ENCODE results near the gene FUNDC2.
A peak's percentile ranks its signal among the peaks of the same experiment; 100 is the strongest.

Gene FUNDC2

DNA sequence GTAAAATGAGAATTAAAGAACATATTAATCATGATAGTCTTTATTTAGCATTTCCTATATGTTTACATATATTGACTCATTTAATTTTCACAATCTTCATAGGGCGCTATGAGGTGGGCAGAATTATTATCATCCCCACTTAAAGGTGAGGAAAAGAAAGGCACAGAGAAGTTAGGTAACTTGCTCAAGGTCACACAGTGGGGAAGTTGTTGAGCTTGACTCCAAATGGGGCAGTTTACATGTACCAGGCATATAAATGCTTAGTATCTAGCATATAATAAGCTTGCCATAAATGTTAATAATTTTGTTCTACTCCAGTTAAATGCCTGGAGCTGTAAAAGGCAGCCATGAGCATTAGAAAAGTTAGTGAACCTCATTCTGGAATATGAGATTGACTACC is 42.8 kb downstream of the FUNDC2 start:
- DNase-seq (ENCODE audit: low read depth in 2 of 2) = no peak

DNA sequence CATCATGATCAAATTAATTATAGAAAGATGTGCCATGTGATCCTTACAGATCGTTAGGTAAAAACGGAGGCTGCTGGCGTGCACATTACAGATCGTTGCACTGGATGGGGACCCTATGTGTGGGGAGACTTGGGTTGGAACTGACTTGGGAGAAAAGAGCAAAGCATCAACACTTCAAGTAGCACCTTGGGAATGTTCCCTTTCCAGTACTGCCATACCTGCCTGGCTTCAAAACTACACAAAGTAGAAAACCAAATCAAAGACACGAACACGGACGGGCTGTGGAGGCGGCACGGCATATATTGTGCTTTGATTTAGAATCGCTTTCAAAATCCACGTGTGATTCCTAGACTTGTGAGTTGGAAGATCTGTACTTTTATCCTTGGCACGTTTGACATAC is 43.4 kb downstream of the FUNDC2 start:
- DNase-seq (ENCODE audit: low read depth in 2 of 2) = no peak

DNA sequence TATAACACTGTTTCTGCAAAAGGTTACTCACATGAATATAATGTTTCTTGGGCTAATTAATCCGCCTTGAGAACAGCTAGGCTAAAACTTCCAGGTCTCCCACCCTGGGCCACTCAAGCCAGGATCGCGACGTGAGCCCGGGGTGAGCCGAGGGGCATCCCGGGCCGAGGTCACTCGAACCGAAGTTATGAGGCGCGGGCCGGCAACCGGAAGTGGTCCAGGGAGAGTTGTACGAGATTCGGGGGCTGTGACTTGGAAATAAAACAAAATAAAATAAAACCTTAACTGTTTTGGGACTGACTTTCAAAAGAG is 44.0 kb downstream of the FUNDC2 start:
- DNase-seq (ENCODE audit: low read depth in 2 of 2) = no peak

DNA sequence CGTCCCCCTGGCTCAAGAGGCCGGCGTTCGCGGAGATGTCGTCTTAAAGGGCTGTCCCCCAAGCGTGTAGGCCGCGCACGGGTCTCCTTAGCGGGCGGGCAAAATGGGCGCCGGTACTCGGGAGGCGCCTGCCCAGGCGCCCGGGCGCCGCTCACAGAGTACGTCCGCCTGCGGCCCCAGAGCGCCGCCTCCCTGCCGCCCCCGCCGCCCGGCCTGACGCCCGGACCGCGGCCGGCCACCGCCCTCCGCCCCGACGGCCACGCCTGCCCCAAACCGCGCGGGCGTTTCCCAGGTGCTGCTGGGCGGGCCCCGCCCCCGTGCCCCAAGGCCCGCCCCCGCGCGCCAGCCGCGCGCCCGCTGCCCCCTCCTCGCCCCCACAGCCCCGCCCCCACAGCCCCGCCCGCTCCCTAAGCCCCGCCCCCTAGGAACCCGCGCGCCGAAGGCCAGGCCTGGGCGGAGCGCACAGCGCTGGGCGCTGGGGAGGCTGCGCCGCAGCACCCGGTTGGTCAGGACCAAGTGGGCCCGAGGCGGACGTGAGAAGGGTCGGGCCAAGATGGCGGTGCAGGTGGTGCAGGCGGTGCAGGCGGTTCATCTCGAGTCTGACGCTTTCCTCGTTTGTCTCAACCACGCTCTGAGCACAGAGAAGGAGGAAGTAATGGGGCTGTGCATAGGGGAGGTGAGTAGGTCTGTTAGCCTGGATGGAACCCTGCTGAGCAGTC is 44.5 kb downstream of the FUNDC2 start, which contains the start of the genes BRCC3, CMC4 and MTCP1:
Gene BRCC3, plus strand, starts transcription at position 534 of the 719 bp plus-strand sequence. Its CDS starts 20 bp downstream, at position 554.
Gene CMC4, minus strand, starts transcription at position 162 of the 719 bp plus-strand sequence. CDS start 7,113 bp downstream, outside the sequence.
Gene MTCP1, minus strand, starts transcription at position 162 of the 719 bp plus-strand sequence. CDS start 5,126 bp downstream, outside the sequence.
- DNase-seq (ENCODE audit: low read depth in 2 of 2) = peak; percentile 42 to 51

DNA sequence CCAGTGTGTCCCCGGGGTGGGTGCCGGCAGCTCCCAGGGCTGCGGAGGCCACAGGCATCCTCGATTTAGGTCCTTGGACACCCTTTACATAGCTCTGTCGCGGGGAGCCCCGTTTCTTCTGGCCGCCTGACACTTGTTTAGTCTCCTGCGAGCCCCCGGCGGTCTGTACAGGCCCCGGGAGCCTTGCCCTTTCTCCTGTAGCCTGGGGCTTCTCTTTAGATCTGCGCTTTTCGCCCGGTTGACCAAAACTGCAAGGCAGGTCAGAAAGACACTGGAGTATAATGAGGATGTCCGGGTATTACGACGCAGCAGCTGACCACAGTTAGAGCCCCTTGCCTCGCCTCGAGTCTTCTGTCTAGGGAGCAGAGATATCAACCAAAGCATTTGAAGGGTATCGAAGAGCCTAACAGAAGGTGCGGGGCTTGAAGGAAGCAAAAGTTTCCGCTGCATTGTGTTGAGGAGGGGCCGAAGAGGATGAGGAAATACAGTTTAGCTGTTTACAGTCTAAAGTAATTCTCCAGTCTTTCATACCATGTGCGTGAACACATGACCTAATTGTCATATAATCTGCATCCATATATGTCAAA is 45.1 kb downstream of the FUNDC2 start:
- DNase-seq (ENCODE audit: low read depth in 2 of 2) = no peak

- peak in 1 of 2 donors; percentile 21 for DNase-seq (ENCODE audit: low read depth in 2 of 2)
These were observed 59.7 kb downstream of the FUNDC2 start for GRCh38 chrX:155086202-155086840.

GRCh38 chrX:155086961-155087735 is 60.5 kb downstream of the FUNDC2 start:
- no peak for DNase-seq (ENCODE audit: low read depth in 2 of 2)

GRCh38 chrX:155094468-155095061 is 67.9 kb downstream of the FUNDC2 start:
- no peak for DNase-seq (ENCODE audit: low read depth in 2 of 2)

DNA sequence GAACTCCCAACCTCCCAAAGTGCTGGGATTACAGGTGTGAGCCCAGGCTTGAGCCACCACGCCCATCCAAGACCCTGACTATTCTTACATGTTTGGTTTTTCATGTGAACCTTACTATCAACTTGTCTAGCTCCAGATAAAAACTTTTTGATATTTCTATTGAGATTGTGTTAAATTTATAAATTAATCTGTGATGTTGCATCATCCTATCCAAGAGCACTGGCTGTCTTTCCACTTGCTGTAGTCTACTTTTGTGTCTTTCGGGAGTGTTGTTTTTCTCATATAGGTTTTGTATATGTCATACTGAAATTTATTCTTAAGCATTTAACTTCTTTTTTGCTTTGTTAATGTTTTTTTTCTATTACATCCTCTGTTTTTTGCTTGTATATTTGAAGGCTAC is 79.3 kb downstream of the FUNDC2 start:
- no peak for DNase-seq (ENCODE audit: low read depth in 2 of 2)

- DNase-seq (ENCODE audit: low read depth in 2 of 2) = no peak
These were observed 81.8 kb downstream of the FUNDC2 start for GRCh38 chrX:155108427-155108826.
